Neural cell (in vitro differentiated cells): ENCODE results near the gene C16orf86. TPM values are rescaled to one million over a fixed set of nuclear protein-coding genes. Genes with fewer than 3 reads are reported as not detected.

ENCODE experiments used
- H2AFZ ChIP-seq: fragments of 200-600, 300-800 bp; sonication (generic), shearing (Covaris generic); 2 replicates; pipeline ENCODE4 v1.6.0; 2014; ENCODE audit warnings: low read depth, mild to moderate bottlenecking, antibody characterized with exemption, low read length, moderate library complexity
- H3F3A ChIP-seq: fragments of 200-600 bp; shearing (Covaris generic); 2 replicates; pipeline ENCODE4 v1.6.1; 2016; ENCODE audit warnings: mild to moderate bottlenecking, moderate library complexity, mixed read lengths, antibody characterized with exemption, low read length; ENCODE audit not compliant: insufficient read depth, poor library complexity, severe bottlenecking
- H3K27ac ChIP-seq: fragments of 200-600, 300-800 bp; sonication (generic), shearing (Covaris generic); 2 replicates; pipeline ENCODE4 v1.5.1; 2014; ENCODE audit warnings: mild to moderate bottlenecking, low read length, moderate library complexity
- H3K27me3 ChIP-seq: fragments of 300-800, 200-600 bp; sonication (generic), shearing (Covaris generic); 2 replicates; pipeline ENCODE4 v1.6.0; 2014; ENCODE audit warnings: mild to moderate bottlenecking, low read depth, low read length, moderate library complexity; ENCODE audit not compliant: insufficient read depth
- H3K36me3 ChIP-seq: fragments of 300-800, 200-600 bp; sonication (generic), shearing (Covaris generic); 2 replicates; pipeline ENCODE4 v1.5.1; 2014; ENCODE audit warnings: mild to moderate bottlenecking, antibody characterized with exemption, low read length, moderate library complexity; ENCODE audit not compliant: insufficient read depth
- H3K4me2 ChIP-seq: fragments of 300-800, 200-600 bp; sonication (generic), shearing (Covaris generic); 2 replicates; pipeline ENCODE4 v1.6.0; 2014; ENCODE audit warnings: mild to moderate bottlenecking, low read length
- H3K4me3 ChIP-seq: fragments of 300-800, 200-600 bp; sonication (generic), shearing (Covaris generic); 2 replicates; pipeline ENCODE4 v1.5.1; 2014; ENCODE audit warnings: mild to moderate bottlenecking, low read length, moderate library complexity
- H3K79me2 ChIP-seq: fragments of 200-600 bp; shearing (Covaris generic); replicated peaks from 2 replicates; pipeline ENCODE4 v1.6.0; 2014; ENCODE audit warnings: mild to moderate bottlenecking, low read length, moderate library complexity; ENCODE audit not compliant: insufficient read depth
- H3K9ac ChIP-seq: fragments of 300-800, 200-600 bp; sonication (generic), shearing (Covaris generic); 2 replicates; pipeline ENCODE4 v1.6.1; 2016; ENCODE audit warnings: mild to moderate bottlenecking, low read length, mixed read lengths
- H3K9me2 ChIP-seq: fragments of 200-600 bp; shearing (Covaris generic); 2 replicates; pipeline ENCODE4 v1.6.1; 2016; ENCODE audit warnings: mild to moderate bottlenecking, low read length, mixed read lengths; ENCODE audit not compliant: insufficient read depth
- H3K9me3 ChIP-seq: fragments of 200-600, 300-800 bp; sonication (generic), shearing (Covaris generic); 2 replicates; pipeline ENCODE4 v1.6.1; 2016; ENCODE audit warnings: mild to moderate bottlenecking, mixed run types, low read length, moderate library complexity, mixed read lengths
- H4K20me1 ChIP-seq: fragments of 200-600 bp; shearing (Covaris generic); 2 replicates; pipeline ENCODE4 v1.6.1; 2016; ENCODE audit warnings: mild to moderate bottlenecking, mixed run types; ENCODE audit not compliant: insufficient read depth
- EP300 ChIP-seq: fragments of 450-650 bp; conservative IDR thresholded peaks from 2 replicates; pipeline ENCODE4 v1.6.1; 2014; ENCODE audit warnings: antibody characterized with exemption, mild to moderate bottlenecking, moderate library complexity; ENCODE audit not compliant: poor library complexity, severe bottlenecking
- EZH2 ChIP-seq: fragments of 200-600, 300-800 bp; shearing (Covaris generic), sonication (generic); IDR thresholded peaks from 2 replicates; pipeline ENCODE4 v1.6.1; 2014; ENCODE audit warnings: antibody characterized with exemption, low read length, borderline replicate concordance, mild to moderate bottlenecking; ENCODE audit not compliant: insufficient read depth, poor library complexity, severe bottlenecking
- MXI1 ChIP-seq: fragments of 450-650 bp; conservative IDR thresholded peaks from 2 replicates; pipeline ENCODE4 v1.6.1; 2014; ENCODE audit warnings: antibody characterized with exemption, mild to moderate bottlenecking; ENCODE audit not compliant: poor library complexity, severe bottlenecking
- POLR2AphosphoS5 ChIP-seq: IDR thresholded peaks from 2 replicates; pipeline ENCODE4 v1.6.1; 2012
- RAD21 ChIP-seq: fragments of 450-650 bp; conservative IDR thresholded peaks from 2 replicates; pipeline ENCODE4 v1.6.1; 2014; ENCODE audit warnings: antibody characterized with exemption, mild to moderate bottlenecking, moderate library complexity
- SMC3 ChIP-seq: fragments of 450-650 bp; conservative IDR thresholded peaks from 2 replicates; pipeline ENCODE4 v1.6.1; 2014; ENCODE audit warnings: antibody characterized with exemption, mild to moderate bottlenecking, moderate library complexity; ENCODE audit not compliant: poor library complexity
- TAF1 ChIP-seq: IDR thresholded peaks from 2 replicates; pipeline ENCODE4 v1.6.1; 2012; ENCODE audit warnings: low read depth
- polyA plus RNA-seq: library from polyadenylated mRNA; depleted of rRNA; stranded (reverse); fragments of >200 nt; gene quantifications from 2 replicates; pipeline ENCODE4 v1.2.3, GENCODE V29; 2014
- TF ChIP-seq, protein P1 (sequence below): IDR thresholded peaks from 2 replicates; pipeline ENCODE4 v1.6.1; 2012; ENCODE audit warnings: borderline replicate concordance
- TF ChIP-seq, protein P2 (sequence below): fragments of 450-650 bp; IDR thresholded peaks from 2 replicates; pipeline ENCODE4 v1.5.1; 2014; ENCODE audit warnings: antibody characterized with exemption, mild to moderate bottlenecking, moderate library complexity; ENCODE audit not compliant: poor library complexity, severe bottlenecking

The C16orf86 gene
- polyA plus RNA-seq, 1 donor from 2014 or later = 2.4 TPM

DNA sequence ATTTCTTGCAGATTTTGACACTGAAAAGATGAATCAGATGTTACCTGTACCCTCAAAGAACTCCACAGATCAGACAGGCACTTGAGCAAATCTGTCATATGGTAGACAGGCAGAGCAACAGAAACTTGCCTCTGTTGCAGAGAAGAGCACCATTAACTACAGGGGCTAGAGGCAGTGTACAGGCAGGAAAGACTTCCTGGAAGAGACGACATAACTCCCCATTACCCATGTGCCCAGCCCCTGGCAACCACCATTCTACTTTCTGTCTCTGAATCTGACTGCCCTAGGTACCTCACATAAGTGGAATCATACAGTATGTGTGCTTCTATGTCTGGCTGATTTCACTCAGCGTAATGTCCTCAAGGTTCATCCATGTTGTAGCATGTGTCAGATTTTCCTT, 37.0 kb downstream of the C16orf86 start:
- Histone ChIP-seq H3K9ac (no peak overlapping the region), H3K79me2 (peaks cover 43% of the 10 kb centered on the region), H3F3A (no peaks in the 10 kb centered on the region), H4K20me1 (peaks cover 12% of the 10 kb centered on the region), H3K9me3 (no peaks in the 10 kb centered on the region), H3K4me2 (no peak overlapping the region), H3K27me3 (no peaks in the 10 kb centered on the region), H3K36me3 (no peaks in the 10 kb centered on the region), H3K4me3 (no peak overlapping the region), H3K9me2 (no peaks in the 10 kb centered on the region), H2AFZ (no peak overlapping the region), H3K27ac (no peak overlapping the region)
- TF ChIP-seq RAD21 (no peak), EP300 (no peak), MXI1 (no peak), SMC3 (no peak), TAF1 (no peak), EZH2 (no peak), POLR2AphosphoS5 (no peak)
- TF ChIP-seq, protein P1, sequence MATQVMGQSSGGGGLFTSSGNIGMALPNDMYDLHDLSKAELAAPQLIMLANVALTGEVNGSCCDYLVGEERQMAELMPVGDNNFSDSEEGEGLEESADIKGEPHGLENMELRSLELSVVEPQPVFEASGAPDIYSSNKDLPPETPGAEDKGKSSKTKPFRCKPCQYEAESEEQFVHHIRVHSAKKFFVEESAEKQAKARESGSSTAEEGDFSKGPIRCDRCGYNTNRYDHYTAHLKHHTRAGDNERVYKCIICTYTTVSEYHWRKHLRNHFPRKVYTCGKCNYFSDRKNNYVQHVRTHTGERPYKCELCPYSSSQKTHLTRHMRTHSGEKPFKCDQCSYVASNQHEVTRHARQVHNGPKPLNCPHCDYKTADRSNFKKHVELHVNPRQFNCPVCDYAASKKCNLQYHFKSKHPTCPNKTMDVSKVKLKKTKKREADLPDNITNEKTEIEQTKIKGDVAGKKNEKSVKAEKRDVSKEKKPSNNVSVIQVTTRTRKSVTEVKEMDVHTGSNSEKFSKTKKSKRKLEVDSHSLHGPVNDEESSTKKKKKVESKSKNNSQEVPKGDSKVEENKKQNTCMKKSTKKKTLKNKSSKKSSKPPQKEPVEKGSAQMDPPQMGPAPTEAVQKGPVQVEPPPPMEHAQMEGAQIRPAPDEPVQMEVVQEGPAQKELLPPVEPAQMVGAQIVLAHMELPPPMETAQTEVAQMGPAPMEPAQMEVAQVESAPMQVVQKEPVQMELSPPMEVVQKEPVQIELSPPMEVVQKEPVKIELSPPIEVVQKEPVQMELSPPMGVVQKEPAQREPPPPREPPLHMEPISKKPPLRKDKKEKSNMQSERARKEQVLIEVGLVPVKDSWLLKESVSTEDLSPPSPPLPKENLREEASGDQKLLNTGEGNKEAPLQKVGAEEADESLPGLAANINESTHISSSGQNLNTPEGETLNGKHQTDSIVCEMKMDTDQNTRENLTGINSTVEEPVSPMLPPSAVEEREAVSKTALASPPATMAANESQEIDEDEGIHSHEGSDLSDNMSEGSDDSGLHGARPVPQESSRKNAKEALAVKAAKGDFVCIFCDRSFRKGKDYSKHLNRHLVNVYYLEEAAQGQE = no peak
- TF ChIP-seq, protein P2, sequence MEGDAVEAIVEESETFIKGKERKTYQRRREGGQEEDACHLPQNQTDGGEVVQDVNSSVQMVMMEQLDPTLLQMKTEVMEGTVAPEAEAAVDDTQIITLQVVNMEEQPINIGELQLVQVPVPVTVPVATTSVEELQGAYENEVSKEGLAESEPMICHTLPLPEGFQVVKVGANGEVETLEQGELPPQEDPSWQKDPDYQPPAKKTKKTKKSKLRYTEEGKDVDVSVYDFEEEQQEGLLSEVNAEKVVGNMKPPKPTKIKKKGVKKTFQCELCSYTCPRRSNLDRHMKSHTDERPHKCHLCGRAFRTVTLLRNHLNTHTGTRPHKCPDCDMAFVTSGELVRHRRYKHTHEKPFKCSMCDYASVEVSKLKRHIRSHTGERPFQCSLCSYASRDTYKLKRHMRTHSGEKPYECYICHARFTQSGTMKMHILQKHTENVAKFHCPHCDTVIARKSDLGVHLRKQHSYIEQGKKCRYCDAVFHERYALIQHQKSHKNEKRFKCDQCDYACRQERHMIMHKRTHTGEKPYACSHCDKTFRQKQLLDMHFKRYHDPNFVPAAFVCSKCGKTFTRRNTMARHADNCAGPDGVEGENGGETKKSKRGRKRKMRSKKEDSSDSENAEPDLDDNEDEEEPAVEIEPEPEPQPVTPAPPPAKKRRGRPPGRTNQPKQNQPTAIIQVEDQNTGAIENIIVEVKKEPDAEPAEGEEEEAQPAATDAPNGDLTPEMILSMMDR = no peak

DNA sequence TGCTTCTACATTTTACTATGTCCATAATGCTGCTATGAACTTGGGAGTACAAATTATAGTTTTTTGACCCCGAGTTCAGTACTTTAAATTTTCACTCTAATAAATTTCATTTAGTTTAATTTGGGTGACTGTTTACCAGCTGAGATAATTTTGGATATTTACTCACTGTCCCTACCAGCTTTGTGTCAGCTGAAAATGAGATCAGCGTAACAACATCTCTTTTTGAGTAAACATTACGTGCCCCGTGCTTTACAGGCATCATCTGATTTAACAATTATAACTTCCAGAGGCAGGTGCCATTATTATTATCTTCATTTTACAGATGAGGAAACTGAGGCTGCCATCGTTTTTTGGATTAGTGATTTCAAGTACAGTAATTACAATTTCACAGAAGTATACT, 37.5 kb downstream of the C16orf86 start:
- H3K9me2 ChIP-seq = no peaks in the 10 kb centered on the region
- no peaks in the 10 kb centered on the region for H3K27me3 ChIP-seq
- no peak overlapping the region for H3K27ac ChIP-seq
- H3K4me3 ChIP-seq = no peak overlapping the region
- H3K4me2 ChIP-seq = no peak overlapping the region
- H3K79me2 ChIP-seq = peaks cover 48% of the 10 kb centered on the region
- TF ChIP-seq MXI1 (no peak), POLR2AphosphoS5 (no peak), TAF1 (no peak), EZH2 (no peak), SMC3 (no peak), RAD21 (no peak), EP300 (no peak)
- TF ChIP-seq, protein P1 = no peak
- TF ChIP-seq, protein P2 = no peak
- H3K9me3 ChIP-seq = no peaks in the 10 kb centered on the region
- no peaks in the 10 kb centered on the region for H3K36me3 ChIP-seq
- H3F3A ChIP-seq = no peaks in the 10 kb centered on the region
- peaks cover 12% of the 10 kb centered on the region for H4K20me1 ChIP-seq
- H3K9ac ChIP-seq = no peak overlapping the region
- H2AFZ ChIP-seq = no peak overlapping the region
